A549 (cell line): ENCODE measurements around the gene ZNF681.

Experiments
- ELK1 ChIP-seq: fragments of 150-350 bp; IDR thresholded peaks from 2 replicates; pipeline ENCODE4 v1.6.1; 2014; ENCODE audit warnings: low read depth, mild to moderate bottlenecking, low read length
- EP300 ChIP-seq, 2 experiments: fragments of >200 bp; sonication (Bioruptor Twin); formaldehyde crosslinking; IDR thresholded peaks; 2 replicates in 1 of 2; 3 replicates in 1 of 2; pipeline ENCODE4 v1.6.1; 2016 to 2017
- HOXB13 ChIP-seq: fragments of 250-450 bp; sonication (Bioruptor Pico); IDR thresholded peaks from 2 replicates; pipeline ENCODE4 v1.5.0; 2020; ENCODE audit warnings: low read depth, mild to moderate bottlenecking, moderate library complexity
- NR3C1 ChIP-seq: fragments of >200 bp; sonication (Bioruptor Twin); formaldehyde crosslinking; IDR thresholded peaks from 3 replicates; pipeline ENCODE4 v1.6.1; 2017
- POLR2A ChIP-seq: IDR thresholded peaks from 2 replicates; pipeline ENCODE4 v1.6.1; 2012; ENCODE audit warnings: mild to moderate bottlenecking, low read length
- RCOR1 ChIP-seq: fragments of 150-350 bp; IDR thresholded peaks from 2 replicates; pipeline ENCODE4 v1.6.1; 2014; ENCODE audit warnings: antibody characterized with exemption, low read length, low read depth
- REST ChIP-seq: fragments of 200-600 bp; sonication (generic); IDR thresholded peaks from 2 replicates; pipeline ENCODE4 v1.6.1; 2016; ENCODE audit warnings: antibody characterized with exemption, mild to moderate bottlenecking, moderate library complexity
- RNF2 ChIP-seq: fragments of 200-600 bp; sonication (generic); IDR thresholded peaks from 2 replicates; pipeline ENCODE4 v1.6.1; 2016; ENCODE audit warnings: low read depth, mild to moderate bottlenecking, antibody characterized with exemption, moderate library complexity, borderline replicate concordance
- ZNF302 ChIP-seq: fragments of 250-450 bp; sonication (Bioruptor Pico); IDR thresholded peaks from 2 replicates; pipeline ENCODE4 v1.9.0; 2021; ENCODE audit warnings: inconsistent platforms, mild to moderate bottlenecking, moderate library complexity
- TF ChIP-seq, protein P1 (sequence below): fragments of >200 bp; sonication (Bioruptor Twin); formaldehyde crosslinking; IDR thresholded peaks from 3 replicates; pipeline ENCODE4 v1.5.1; 2016
- TF ChIP-seq, protein P2 (sequence below): fragments of >200 bp; sonication (Bioruptor Twin); formaldehyde crosslinking; IDR thresholded peaks from 2 replicates; pipeline ENCODE4 v1.6.1; 2016
- TF ChIP-seq, protein P3 (sequence below): IDR thresholded peaks from 2 replicates; pipeline ENCODE4 v1.6.1; 2012
- TF ChIP-seq, protein P4 (sequence below): fragments of 250-450 bp; sonication (Bioruptor Pico); IDR thresholded peaks from 2 replicates; pipeline ENCODE4 v1.5.0; 2021; ENCODE audit warnings: mild to moderate bottlenecking, moderate library complexity, borderline replicate concordance

- TF ChIP-seq NR3C1: no peak
- TF ChIP-seq EP300 (IDR thresholded peaks at IDR 0.05): no peak
- TF ChIP-seq POLR2A: no peak
- TF ChIP-seq, protein P1, sequence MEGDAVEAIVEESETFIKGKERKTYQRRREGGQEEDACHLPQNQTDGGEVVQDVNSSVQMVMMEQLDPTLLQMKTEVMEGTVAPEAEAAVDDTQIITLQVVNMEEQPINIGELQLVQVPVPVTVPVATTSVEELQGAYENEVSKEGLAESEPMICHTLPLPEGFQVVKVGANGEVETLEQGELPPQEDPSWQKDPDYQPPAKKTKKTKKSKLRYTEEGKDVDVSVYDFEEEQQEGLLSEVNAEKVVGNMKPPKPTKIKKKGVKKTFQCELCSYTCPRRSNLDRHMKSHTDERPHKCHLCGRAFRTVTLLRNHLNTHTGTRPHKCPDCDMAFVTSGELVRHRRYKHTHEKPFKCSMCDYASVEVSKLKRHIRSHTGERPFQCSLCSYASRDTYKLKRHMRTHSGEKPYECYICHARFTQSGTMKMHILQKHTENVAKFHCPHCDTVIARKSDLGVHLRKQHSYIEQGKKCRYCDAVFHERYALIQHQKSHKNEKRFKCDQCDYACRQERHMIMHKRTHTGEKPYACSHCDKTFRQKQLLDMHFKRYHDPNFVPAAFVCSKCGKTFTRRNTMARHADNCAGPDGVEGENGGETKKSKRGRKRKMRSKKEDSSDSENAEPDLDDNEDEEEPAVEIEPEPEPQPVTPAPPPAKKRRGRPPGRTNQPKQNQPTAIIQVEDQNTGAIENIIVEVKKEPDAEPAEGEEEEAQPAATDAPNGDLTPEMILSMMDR: no peak
- no peak for TF ChIP-seq ZNF302
- TF ChIP-seq, protein P2, sequence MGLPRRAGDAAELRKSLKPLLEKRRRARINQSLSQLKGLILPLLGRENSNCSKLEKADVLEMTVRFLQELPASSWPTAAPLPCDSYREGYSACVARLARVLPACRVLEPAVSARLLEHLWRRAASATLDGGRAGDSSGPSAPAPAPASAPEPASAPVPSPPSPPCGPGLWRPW: no peak
- no peak for TF ChIP-seq HOXB13 (CRISPR knock-in tag)
- TF ChIP-seq, protein P3, sequence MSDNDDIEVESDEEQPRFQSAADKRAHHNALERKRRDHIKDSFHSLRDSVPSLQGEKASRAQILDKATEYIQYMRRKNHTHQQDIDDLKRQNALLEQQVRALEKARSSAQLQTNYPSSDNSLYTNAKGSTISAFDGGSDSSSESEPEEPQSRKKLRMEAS: no peak
- TF ChIP-seq, protein P4, sequence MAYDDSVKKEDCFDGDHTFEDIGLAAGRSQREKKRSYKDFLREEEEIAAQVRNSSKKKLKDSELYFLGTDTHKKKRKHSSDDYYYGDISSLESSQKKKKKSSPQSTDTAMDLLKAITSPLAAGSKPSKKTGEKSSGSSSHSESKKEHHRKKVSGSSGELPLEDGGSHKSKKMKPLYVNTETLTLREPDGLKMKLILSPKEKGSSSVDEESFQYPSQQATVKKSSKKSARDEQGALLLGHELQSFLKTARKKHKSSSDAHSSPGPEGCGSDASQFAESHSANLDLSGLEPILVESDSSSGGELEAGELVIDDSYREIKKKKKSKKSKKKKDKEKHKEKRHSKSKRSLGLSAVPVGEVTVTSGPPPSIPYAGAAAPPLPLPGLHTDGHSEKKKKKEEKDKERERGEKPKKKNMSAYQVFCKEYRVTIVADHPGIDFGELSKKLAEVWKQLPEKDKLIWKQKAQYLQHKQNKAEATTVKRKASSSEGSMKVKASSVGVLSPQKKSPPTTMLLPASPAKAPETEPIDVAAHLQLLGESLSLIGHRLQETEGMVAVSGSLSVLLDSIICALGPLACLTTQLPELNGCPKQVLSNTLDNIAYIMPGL: no peak
- no peak for TF ChIP-seq RCOR1
- TF ChIP-seq ELK1: no peak
- no peak for TF ChIP-seq REST
- no peak for TF ChIP-seq RNF2
These were observed 12.6 kb upstream of the ZNF681 start for GRCh38 chr19:23771316-23771715.
